Suppressor macrophage (primary cell): ENCODE measurements around the gene HMCN1.
"Not testable (repeated sequence)": the region's sequence is repeated elsewhere in the genome, so short reads cannot be mapped to it uniquely, and the experiment has no call there.

Experiments used
- DNase-seq, 4 experiments: peaks; one replicate each; pipeline ENCODE4 v3.0.0-alpha.2; 2020 to 2022

The HMCN1 gene

DNA sequence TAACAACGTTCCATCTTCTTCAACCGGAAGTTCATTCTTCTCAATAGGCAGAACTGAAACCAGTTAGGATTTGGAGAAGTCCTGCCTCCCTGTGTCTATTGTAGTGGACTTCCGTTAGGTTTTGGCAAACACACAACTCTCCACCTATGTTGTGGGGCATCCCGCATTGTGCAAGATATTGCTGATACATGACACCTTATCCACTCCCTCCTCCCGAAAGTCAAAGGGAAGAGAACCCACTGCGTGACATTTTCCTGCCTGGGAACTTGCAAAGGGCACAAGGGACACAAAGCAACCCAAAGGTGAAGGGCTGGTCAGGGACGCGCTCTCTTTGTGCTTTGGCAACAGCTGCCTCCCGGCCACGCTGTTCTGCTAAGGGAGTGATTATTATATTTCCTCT is 476.1 kb downstream of the HMCN1 start:
- DNase-seq, result peak in 2 of 4 experiments; percentile 4 to 13

DNA sequence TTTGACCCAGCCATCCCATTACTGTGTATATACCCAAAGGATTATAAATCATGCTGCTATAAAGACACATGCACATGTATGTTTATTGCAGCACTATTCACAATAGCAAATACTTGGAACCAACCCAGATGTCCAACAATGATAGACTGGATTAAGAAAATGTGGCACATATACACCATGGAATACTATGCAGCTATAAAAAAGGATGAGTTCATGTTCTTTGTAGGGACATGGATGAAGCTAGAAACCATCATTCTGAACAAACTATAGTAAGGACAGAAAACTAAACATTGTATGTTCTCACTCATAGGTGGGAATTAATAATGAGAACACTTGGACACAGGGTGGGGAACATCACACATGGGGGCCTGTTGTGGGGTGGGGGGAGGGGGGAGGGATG is 477.4 kb downstream of the HMCN1 start:
- DNase-seq, result not testable (repeated sequence)

DNA sequence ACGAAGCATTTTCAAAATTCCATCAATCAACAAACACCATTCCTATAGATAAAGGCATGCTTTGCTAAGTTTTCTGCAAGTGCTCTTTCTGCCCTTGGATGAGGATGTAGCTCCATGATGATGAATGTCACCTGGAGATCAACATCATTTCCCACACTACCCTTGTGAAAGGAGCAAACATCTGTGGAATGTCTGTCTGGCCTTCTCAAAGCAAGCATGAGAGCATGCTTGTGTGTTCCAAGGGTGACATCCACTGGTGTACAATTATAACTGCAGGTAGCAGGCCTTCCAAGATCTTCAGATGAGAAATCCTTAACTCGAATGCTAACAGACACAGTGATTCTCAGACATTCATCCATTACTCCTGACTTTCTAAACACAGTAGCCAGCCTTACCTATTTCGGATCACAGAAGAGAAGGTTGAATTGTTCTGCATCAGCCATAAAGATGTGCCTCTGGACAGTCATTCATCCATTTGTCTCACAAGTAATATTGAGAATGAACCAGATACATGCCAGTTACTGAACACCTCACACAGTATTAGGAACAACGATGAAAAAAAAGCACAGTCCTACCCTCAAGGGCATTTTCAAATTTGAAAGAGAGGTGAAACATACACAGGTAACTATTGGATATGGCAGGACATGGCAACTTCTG is 478.5 kb downstream of the HMCN1 start:
- DNase-seq, result peak; percentile 46 to 72 (median 66)

DNA sequence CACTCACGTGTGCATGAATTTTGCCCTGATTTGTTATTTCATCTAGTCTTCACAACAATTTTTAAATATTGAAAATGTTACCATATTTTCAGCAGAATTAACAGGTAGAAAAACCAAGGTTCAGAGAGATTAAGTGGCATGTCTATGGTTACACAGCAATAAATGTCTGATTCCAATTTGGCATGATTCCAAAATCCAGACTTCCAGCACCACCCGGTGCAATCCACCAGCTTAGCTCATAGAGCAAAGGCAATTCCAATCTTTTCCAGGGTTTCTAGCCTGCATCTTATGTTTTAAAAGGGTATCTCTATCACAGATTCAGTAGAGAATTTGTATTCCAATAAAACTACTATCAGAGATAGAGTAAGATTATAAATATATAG is 479.0 kb downstream of the HMCN1 start:
- no peak for DNase-seq

DNA sequence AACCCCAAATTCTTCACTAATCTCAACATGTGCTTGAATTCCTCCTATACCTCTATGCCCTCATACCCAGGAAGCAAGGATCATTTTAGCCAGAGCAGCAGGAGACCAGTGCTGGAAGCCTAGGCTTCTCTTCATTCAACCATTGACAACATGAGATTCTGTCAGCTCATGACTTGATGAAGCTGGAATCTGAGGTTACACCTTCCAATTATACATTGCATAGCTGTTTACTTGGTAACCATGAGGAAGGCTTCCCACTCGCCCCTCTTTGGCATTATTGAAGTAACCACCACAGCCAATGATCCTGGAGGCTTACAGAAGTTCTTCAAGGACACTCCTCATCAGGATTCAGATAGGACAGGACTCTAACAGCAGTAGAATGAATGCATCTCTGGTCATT is 480.6 kb downstream of the HMCN1 start:
- DNase-seq, result peak in 1 of 4 experiments; percentile 2

DNA sequence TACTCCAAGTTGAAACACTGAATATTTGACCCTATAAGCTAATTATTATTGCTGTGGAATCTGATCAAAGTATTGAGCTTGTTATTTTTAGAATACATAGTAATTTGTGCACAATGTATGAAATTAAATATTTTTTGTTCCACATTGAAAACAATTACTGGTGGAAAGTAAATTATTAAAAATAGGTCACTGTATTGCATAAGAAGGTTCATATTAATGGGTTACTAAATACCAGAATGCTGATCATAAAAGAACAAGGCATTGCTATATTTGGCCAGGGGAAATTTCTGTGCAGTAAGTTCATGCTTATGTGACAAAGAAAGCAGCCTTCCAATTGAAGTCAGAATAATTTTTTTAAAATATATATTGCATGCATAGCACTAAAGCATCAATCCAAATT is 481.4 kb downstream of the HMCN1 start:
- no peak for DNase-seq

DNA sequence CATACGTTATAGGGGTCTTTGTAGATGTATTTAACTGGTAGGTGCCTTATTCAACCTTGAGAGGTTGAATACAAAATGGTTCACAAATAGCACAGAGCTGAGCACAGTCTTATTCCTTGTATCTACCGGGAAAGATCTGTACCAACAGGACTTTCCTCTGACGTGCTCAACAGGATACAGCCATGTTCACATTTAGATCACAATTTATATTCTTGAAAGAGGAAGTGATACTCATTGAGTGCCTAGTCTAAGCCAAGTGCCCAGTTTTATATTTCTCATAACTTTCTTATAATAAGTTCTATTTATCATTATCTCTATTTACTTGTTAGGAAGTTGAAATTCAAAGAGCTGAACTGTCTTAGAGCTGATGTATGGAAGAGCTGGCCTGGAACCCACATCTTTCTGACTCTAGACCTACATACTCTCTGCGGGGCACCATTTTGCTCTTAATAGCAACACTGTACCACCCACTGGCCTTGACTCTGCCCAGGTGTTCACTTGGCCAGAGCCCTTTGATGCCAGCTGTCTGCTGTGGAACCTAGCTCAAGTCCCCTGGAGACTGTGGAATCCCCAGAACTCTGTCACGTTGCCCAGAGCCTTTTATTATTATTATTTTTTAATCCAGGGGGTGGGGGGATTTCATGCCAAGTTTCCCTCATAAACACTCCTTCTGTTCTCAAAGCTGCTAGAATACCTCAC is 484.6 kb downstream of the HMCN1 start:
- DNase-seq, result peak in 2 of 4 experiments; percentile 39 to 40

DNA sequence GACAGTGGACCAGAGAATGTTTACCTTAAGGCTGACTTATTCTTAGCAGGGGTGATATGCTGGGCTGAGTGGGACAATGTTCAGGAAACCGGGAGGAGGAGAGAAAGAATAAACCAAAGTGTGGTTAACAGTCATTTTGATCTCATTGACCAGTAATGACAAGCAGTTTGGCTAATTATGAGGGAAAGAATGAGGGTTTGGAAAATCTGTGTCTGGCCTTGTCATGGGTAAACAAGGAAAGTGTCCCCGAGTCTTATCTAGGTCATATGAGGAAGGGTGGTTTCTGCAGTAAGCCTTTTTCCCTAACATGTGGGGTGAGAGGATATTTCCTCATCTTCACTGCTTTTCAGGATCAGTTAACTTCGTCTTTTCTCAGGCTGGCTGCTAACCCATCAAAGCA is 485.9 kb downstream of the HMCN1 start:
- peak in 3 of 4 experiments; percentile 6 to 22 (median 11) for DNase-seq

DNA sequence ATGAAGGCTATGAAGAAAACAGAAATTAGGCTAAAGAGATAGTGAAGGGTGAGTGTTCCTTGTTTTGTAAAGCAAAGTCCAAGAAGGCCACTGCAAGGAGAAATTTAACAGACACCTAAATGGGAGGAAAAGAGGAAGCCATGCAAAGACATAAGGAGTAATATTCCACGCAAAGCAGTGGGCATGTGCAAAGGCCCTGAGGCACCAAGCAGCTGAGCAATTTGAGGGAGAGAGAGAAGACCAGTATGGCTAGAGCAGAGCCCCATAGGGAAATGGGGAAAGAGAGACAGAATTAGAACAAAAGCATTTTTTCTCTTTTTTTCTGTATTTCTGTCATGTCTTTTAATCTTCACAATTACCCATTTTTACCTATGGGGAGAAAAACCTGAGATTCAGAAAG is 486.7 kb downstream of the HMCN1 start:
- no peak for DNase-seq

DNA sequence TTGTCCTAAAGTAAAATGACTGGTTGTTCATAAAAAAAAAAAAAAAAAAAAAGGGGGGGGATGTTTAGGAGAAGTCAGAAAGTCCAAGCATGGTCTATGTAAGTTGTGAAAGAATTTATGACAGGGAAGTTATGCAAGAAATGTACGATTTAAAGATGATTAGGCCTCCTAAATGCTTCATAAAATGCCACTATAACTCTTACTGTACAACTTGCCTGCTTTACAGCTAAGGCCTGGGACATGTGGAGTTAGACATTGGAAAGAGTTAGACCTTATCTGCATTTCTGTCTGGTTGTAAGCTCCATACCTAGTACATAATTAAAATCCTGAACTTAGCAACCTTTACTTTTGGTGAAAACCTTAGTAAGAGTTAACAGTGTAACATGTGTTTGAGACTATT is 490.9 kb downstream of the HMCN1 start:
- peak in 2 of 4 experiments; percentile 7 to 10 for DNase-seq

DNA sequence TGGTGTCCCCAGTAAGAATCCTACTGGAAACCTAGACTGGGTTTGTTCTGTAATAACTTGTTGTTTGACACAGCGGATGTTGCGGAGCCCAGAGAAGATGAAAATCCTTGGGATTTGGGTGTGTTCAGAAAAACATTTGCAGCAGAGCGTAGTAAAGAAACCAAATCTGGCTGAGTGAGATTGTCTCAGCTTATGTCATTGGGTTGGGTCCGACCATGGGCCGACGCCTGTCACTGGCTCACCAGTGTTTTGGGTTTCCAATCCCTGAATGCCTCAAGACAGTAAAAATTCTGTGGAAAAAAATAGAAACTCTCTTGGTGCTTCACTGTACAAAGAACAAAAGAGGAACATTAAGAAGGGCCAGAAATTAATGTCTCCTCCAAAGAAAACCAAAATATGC is 494.6 kb downstream of the HMCN1 start:
- DNase-seq, result no peak

DNA sequence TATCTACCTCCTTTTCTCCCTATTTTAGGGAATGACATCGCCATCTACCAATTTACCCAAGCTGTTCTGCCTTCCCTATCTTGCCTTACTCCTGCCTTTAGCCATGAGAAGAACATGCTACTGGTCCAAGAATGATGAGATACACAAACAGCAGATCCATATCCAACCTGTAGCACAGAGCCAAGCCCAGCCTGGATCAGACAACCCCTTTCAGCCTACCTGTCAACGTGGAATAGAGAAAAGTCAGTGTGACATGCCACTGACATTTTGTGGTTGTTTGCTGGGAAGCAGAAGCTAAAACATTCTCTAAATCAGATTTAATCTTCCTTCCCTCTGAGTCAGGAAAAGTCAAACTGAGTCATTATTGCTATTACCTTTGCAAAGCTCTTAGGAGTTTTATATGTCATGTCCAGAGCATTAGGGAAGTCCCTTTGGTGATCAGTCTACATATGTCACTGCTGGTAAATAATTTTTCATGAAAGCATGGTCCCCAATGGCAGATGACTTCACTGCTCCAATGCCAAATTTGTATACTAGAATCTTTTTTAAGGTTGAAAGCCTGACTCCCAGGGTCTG is 497.8 kb downstream of the HMCN1 start:
- no peak for DNase-seq

DNA sequence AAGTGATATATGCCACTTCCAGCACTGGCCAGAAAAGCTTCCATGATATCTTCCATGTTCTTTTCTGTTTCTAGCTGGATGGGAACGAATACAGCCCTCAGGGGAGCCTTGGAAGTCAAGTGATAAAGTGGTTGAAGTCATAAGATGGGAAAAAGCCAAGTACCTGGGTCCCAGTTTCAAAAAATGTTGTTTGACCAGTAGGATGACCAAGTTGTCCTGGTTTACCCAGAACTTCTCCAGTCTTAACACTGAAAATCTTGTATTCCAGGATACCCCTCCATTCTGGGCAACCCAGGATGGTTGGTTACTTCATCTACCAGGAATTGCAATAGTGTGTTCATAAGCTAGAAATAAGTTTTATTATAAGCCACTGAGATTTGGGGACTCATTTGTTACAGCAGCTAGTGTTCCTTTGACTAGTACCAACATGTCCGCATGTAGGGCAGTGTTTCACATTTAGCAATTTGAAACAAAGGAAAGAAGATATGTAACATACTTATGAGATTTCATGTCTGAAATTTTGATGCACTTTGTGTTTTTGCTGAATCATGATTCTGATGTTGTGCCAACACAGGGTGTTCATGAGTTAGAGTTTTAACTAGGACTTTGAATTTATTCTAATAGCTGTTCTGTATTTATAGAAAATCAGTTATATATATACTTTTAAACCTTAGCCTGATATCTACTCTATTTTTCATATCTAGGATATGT is 500.9 kb downstream of the HMCN1 start:
- no peak for DNase-seq

DNA sequence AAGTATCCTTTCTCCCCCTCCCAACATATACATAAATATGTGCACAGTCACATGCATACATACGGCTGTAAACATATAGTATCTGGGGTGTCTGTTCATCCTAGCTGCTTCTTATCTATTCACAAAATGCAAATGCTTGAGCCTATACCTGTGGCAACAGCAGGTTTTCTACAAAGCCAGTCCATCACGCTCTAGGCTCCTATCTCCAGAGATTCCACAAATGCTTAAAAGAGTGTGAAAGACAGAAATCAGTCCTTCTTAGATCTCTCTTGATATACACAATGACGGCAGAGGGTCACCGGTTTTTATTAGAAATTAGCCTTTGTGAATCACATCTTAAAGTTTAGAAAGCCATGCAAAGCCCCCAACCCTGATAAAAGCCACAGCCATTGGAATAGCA is 501.5 kb downstream of the HMCN1 start:
- no peak for DNase-seq

DNA sequence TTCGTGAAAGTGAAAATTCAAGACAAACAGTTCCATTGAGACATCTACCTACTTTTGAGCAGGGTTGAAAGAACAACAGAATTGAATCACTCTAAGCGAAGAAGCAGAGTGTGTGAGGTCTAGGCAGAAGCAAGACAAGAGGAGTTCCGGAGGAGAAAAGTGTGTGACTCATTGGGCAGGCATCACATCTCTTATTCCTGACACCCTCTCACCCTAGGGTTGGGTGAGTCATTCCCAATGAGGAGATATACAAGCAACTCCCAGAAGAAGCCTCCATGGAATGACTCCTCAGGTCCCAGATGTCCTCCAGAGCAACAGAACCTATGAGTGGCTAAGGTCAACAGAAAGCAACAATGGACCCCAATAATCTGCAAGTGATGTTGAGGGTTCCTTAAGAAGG is 502.7 kb downstream of the HMCN1 start:
- no peak for DNase-seq

DNA sequence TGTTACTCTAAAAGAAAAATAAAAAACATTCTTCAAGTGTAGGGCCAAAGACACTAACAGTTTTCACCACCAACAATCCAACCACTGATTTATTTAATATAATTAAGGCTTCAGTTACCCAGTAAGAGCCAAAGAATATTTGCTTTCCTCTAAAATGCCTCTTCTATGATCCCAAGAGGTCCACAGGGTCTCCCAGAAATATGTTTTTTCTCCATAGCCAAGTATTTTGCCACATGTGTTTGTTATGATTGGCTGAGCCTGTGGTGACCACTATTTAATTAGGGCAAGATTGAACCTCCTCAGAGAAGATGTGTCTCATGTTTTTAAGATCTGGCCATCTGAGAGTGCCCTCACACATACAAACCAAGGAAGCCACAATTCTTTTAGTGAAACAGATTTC is 505.0 kb downstream of the HMCN1 start:
- no peak for DNase-seq

DNA sequence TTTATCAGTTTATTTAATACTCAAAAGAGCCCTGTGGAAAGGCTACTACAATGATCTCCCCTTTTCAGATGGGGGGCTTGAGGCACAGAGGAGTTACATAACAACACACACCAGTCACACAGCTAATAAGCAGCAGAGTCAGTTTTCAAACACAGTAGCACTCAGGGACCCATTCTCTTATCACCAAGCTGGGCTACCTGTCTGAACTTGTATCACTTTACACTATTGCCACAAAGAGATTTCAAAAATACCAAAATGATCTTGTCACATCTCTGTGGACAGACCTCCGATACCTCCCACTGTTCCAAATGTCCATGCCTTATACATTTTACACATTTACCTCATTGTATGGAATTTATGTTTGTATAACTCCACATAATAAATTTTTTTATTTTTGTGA is 506.2 kb downstream of the HMCN1 start:
- DNase-seq, result no peak
